Globus pallidus (tissue), 1 donor: ENCODE results near the gene ELF4.

Source experiments
- DNase-seq: peaks from one replicate; pipeline ENCODE4 v3.0.0-alpha.2; 2015; ENCODE audit warnings: low spot score

ELF4 gene

GRCh38 chrX:130114141-130114588, 3.9 kb upstream of the ELF4 start:
- no peak for DNase-seq

- no peak for DNase-seq
These were observed 1.2 kb upstream of the ELF4 start for GRCh38 chrX:130111220-130112154.

DNA sequence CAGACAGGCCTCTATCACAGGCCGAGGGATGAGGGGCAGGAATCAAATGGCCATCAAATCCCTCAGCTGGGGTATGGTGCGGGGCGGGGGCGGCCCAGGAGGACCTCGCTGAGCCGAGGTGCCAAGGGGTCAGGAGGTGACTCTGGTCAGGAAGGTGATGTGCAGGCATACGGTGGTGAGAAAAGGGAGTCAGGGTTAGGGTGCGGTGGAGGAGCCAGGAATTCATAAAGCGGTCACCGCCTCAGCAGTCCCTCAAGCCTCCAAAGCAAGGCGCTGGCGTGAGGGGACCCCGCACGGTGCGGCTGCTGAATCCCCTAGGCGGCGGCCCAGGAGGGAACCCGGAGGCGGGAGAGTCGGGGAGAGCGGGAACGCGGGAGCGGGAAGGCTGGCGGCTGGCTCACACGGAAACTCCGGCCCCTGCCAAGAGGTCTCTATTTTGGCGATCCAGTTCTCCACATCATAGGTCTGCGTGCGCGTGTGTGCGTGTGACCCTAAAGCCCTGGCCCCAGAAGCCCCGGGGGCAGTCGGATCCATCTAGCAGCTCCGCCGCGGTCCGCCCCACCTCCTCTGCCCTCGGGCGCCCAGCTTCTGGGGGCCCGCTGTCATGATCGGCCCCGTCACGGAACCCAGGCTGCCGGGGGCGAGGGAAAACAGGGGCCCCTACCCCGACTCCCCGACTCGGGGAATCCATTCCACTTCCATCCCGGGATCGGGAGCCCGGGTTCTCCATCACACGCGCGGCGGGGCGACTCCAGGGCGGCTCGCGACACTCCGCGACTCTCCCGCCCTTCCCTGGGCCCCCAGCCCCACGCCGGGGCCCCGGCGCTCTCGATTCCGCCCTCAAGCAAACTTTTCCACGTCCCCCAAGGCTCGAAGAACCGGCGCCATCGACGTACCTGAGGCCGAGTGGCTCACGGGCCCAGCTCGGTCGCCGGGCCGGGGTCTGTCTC, 593 bp downstream of the ELF4 start:
- no peak for DNase-seq

- no peak for DNase-seq
These were observed 1.5 kb downstream of the ELF4 start for GRCh38 chrX:130108647-130109428.

DNA sequence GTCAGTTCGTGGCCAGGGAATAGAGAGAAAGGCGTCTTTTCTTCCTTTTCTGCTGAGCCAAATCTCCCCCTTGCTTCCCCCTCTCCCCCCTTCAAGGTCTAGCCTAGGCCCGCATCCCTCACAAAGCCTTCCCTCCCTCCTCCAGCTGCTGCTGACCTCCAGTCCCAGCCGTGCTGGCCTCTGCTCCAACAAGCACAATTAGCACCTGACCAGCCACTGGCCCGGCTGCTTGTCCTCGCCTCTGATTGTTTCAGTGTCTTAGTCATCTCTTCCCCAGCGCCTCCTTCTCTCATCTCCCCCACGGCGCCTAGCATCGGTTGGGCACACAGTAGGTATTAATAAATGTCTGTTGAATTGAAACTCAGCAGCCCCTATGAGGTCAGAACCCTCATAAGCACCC, 4.2 kb downstream of the ELF4 start:
- no peak for DNase-seq

DNA sequence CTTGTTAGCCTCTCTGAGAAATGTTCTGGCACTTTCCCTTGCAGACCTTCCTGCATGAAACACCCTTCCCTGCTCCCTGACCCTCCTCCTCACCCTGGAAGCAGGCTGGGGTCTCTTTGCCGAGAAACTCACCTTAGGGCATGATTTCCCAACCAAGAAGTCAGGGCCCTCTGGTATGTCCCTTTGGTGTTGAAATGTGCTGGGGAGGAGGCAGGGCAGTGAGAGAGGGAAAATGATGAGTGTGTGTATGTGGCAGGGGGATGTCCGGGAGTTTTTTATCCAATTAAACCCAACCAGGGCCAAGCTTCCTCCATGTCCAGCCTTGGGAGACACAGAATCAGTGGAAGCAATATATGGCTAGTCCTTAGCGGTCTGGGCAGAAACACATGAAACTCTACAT, 5.1 kb downstream of the ELF4 start:
- DNase-seq = no peak

- DNase-seq = no peak
These were observed 6.7 kb downstream of the ELF4 start for GRCh38 chrX:130103605-130104004.

- DNase-seq = no peak
These were observed 10.1 kb downstream of the ELF4 start for GRCh38 chrX:130100180-130100579.

- no peak for DNase-seq
These were observed 12.1 kb downstream of the ELF4 start for GRCh38 chrX:130098210-130098552.

- no peak for DNase-seq
These were observed 12.6 kb downstream of the ELF4 start for GRCh38 chrX:130097507-130098209.

- DNase-seq = no peak
These were observed 14.9 kb downstream of the ELF4 start for GRCh38 chrX:130095249-130096030.

- DNase-seq = no peak
These were observed 15.6 kb downstream of the ELF4 start for GRCh38 chrX:130094696-130095095.

DNA sequence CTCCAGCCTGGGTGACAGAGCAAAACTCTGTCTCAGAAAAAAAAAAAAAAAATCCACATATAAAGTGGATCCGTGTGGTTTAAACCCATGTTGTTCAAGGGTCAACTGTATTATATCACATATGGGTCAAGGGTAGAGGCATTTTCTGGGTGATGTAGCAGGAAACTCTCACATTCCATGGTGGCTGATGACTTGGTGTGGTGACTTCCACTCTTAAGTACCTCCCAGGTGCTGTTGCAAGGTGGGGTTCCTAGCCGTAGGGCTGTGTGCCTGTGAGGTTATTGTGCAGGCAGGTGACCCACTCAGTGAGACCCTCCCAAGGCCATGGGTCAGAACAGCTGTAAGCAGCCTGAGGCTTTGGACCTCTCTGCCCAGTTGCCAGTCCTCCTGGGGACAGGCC, 17.0 kb downstream of the ELF4 start:
- no peak for DNase-seq

GRCh38 chrX:130091980-130092522, 18.2 kb downstream of the ELF4 start:
- no peak for DNase-seq

DNA sequence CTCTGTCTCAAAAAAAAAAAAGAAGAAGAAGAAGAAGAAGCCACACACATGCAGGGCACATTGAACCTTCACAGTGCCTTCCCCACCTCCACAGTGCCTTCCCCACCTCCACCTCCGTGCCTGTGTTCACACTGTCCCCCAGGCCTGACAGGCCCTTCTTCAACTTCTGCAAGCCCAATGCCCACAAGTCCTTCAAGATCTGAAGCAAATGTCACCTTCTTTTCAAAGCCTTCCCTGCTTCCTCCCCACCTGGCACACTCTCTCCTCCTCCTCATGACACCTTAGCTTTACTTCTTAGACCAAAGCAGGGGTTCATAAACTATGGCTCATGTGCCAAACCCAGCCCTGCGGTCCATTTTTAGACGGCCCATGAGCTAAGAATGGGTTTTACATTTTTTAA, 19.9 kb downstream of the ELF4 start:
- DNase-seq = no peak

DNA sequence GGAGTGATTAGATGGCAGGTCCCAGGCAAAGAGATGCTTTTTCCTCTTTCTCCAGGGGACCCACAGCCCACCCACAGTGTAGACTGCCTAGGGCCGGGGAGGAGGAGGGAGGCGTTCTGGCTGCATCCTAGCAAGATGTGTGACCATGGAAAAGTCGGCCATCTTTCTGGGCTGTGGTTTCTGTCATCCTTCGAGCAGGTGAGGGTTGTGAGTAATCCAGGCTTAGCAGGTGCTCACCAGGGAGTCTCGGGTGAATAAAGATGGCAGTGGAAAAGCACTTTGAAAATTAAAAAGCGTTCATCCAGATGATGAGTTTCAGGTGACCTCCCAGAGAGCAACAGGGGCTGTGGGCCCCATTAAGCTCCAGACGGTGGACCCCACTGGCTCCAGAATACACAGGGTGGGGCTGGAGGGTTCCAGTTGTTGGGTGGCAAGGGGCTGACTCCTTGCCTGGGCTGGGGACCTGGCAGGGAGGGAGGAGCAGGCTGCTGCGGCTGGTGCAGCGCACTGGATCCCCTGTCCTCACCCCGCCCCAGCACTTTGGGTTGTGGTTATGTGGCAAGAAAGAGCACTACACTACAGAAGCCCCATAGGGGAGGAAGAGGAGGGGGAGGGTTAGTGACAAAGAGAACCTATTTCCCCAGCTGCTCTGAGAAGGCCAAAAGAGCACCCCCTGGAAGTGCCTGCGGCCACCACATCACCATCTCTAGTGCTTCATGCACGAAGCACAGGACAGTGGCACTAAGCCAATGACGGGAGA, 23.7 kb downstream of the ELF4 start:
- no peak for DNase-seq

- DNase-seq = no peak
These were observed 24.5 kb downstream of the ELF4 start for GRCh38 chrX:130085551-130086446.

- DNase-seq = no peak
These were observed 25.6 kb downstream of the ELF4 start for GRCh38 chrX:130084631-130085237.
